ENCODE results near the gene IBA57.

IBA57 gene

DNA sequence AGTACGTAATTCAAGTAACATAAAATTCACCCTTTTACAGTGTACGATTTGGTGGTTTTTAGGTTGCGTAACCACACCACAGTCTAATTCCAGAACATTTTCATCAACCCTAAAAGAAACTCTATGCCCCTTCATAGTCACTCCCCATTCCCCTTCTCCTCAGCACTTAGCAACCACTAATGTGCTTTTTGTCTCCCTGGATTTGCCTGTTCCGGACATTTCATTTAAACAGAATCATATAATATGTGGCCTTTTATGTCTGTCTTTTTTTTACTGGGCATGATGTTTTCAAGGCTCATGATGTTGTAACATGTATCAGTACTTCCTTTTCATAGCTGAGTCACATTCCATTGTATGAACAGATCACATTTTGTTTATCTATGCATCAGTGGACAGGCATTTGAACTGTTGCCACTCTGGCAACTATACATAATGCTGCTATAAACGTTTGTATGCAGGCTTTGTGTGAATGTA is 63.0 kb downstream of the IBA57 start:
- no peak for DNase-seq

DNA sequence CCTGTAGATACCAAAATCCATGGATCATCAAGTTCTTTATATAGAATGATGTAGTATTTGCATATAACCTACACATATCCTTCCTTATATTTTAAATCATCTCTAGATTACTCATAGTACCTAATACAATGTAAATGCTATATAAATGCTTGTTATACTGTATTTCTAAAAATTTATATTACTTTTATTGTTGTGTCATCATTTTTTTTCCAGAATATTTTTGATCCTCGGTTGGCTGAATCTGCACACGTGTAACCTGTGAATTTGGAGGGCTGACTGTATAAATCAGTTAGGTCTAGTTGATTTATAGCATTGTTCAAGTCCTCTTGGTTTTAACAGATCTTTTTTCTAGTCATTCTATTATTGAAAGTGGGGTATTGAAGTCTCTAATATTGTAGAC is 65.6 kb downstream of the IBA57 start:
- no peak for DNase-seq

Data from SHP77 (cell line).